Measurements from ENCODE around the gene HJURP. TPM values are rescaled to one million over a fixed set of nuclear protein-coding genes. Genes with fewer than 3 reads are reported as not detected.

Gene HJURP
- total RNA-seq, 1 donor from 2014 or later, result 1.5 TPM

DNA sequence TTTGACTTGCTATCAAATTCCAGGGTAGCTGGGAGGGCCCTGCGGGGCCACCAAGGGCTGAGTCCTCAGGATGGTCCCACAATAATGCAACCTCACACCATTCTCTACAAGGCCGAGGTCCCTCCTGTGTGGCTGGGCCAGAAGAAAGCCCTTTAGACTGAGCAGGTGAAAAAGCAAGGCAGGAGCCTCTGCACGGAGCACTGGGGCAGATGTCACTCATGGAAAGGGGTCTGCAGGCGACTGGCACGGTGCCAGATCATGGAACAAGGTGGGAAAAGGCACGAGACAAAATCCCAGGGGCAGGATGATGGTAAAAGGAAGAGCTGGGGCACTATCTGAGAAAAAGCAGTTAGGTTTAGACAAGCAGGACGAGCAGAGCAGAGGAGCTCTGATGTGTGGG is 16.1 kb downstream of the HJURP start:
- DNase-seq (no peak), ATAC-seq (no peak)
- no peaks in the 10 kb centered on the region for H3K4me1 ChIP-seq
- no peak overlapping the region for H3K4me3 ChIP-seq
- H3K27ac ChIP-seq, result no peak overlapping the region
- H3K27me3 ChIP-seq (ENCODE audit: low read depth), result no peaks in the 10 kb centered on the region
- no peaks in the 10 kb centered on the region for H3K9me3 ChIP-seq
- intact Hi-C loops (cut with DNase I), result no loop called here
- H3K36me3 ChIP-seq, result no peaks in the 10 kb centered on the region
- TF ChIP-seq CTCF (IDR thresholded peaks at IDR 0.05), result no peak

DNA sequence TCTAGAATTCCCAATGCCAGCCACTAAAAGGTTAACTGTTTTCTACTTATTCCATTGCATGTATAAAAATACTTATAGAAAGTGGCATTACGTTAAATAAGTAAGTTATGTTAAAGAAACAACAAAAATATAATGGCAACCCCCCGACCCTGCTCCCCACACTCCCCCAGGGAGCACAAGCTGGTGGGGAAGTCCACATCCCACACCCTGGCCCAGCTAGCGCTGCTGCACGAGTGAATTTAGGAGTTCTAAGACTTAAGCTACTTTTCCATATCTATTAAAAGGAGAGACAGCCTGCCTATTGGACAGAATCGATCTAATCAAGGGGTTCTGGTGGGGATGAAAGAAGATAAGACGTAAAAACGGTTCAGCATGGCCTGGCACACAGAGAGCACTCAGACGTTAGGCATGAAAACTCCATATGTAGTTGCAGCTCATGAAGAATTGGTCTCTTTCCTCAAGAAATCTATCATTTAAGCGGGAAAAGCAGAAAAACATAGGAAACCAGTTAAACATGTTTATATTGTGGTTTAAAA is 16.6 kb downstream of the HJURP start:
- Histone ChIP-seq H3K9me3 (no peaks in the 10 kb centered on the region), H3K36me3 (no peaks in the 10 kb centered on the region), H3K4me3 (no peak overlapping the region), H3K27me3 (ENCODE audit: low read depth) (no peaks in the 10 kb centered on the region), H3K27ac (no peak overlapping the region), H3K4me1 (no peaks in the 10 kb centered on the region)
- no peak for DNase-seq
- no peak for ATAC-seq
- intact Hi-C loops (cut with DNase I), result no loop called here
- TF ChIP-seq CTCF (IDR thresholded peaks at IDR 0.05), result no peak

GRCh38 chr2:233836359-233836758 is 18.0 kb downstream of the HJURP start:
- no peak for DNase-seq
- intact Hi-C loops (cut with DNase I), result no loop called here
- no peak for TF ChIP-seq CTCF (IDR thresholded peaks at IDR 0.05)

DNA sequence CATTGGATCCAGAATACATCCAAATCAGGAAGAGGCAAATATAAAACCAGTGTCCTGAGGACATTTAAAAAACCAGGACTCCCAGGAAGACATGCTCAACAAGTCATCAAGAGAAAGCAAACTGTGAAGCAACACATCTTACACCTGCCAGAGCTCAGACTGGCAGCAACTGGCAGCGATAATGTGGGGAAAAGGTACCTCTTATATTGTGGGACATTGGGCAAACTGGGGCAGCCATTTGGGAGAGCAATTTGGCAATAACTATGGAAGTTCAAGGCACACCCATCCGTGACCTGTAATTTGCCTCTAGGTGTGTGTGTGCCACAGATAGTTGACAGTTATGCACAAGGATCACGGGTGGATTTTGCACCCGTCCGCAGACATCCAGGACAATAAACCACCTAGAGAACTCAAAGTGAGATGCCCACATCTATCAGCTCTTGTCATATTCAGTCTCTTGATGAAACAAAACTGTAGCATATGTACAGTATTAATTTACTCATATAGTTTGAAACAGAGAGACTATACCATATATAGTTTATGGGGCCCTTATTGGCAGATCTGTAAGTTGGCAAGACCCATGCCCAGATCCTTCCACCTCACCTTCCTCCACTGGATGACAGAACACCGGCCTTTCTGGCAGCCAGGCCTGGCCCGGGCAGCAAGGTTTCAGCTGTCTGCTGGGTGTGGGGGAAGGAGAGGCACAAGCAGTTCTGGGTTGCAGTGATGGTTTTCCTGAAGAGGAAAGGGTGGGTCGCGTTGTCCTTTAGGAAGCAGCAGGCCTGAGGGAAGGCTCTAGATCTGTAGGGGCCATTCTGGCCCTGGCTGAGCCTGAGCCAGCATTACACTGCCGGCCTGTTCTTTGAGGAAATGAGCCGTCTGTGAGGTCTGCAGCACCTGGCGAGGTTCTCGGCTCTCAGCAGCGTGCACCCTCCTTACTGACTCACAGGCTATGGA is 18.8 kb downstream of the HJURP start:
- intact Hi-C loops (cut with DNase I), result no loop called here
- H3K27me3 ChIP-seq (ENCODE audit: low read depth), result no peaks in the 10 kb centered on the region
- H3K4me1 ChIP-seq, result no peaks in the 10 kb centered on the region
- ATAC-seq, result no peak
- H3K36me3 ChIP-seq, result no peaks in the 10 kb centered on the region
- no peak overlapping the region for H3K27ac ChIP-seq
- no peak for TF ChIP-seq CTCF (IDR thresholded peaks at IDR 0.05)
- no peak for DNase-seq
- H3K9me3 ChIP-seq, result no peaks in the 10 kb centered on the region
- H3K4me3 ChIP-seq, result no peak overlapping the region

More at GRCh38 chr2:233836359-233836758, 18.0 kb downstream of the HJURP start:
- Histone ChIP-seq H3K27ac (no peak overlapping the region), H3K4me1 (no peaks in the 10 kb centered on the region), H3K36me3 (no peaks in the 10 kb centered on the region), H3K4me3 (no peak overlapping the region), H3K9me3 (no peaks in the 10 kb centered on the region), H3K27me3 (ENCODE audit: low read depth) (no peaks in the 10 kb centered on the region)
- no peak for ATAC-seq

- Histone ChIP-seq H3K4me3 (no peak overlapping the region), H3K36me3 (no peaks in the 10 kb centered on the region), H3K9me3 (no peaks in the 10 kb centered on the region), H3K4me1 (no peaks in the 10 kb centered on the region), H3K27me3 (ENCODE audit: low read depth) (no peaks in the 10 kb centered on the region), H3K27ac (no peak overlapping the region)
- ATAC-seq (no peak), DNase-seq (no peak)
- intact Hi-C loops (cut with DNase I), result no loop called here
- no peak for TF ChIP-seq CTCF (IDR thresholded peaks at IDR 0.05)
These were observed 21.0 kb downstream of the HJURP start for GRCh38 chr2:233833345-233833744.
